GM23338 (cell line): ENCODE measurements around the gene SMAD3.

ENCODE experiments used
- CREB1 ChIP-seq: fragments of 250-450 bp; sonication (Bioruptor Pico); IDR thresholded peaks from 2 replicates; pipeline ENCODE4 v1.5.0; 2020; ENCODE audit warnings: low read depth, mild to moderate bottlenecking, moderate library complexity
- ETS1 ChIP-seq: IDR thresholded peaks from 2 replicates; pipeline ENCODE4 v1.6.1; 2016; ENCODE audit warnings: antibody characterized with exemption
- EZH2 ChIP-seq: fragments of 200-600 bp; sonication (generic); IDR thresholded peaks from one replicate; pipeline ENCODE4 v1.8.0; 2017; ENCODE audit warnings: antibody characterized with exemption, mild to moderate bottlenecking, low read depth; ENCODE audit not compliant: unreplicated experiment
- EZH2phosphoT487 ChIP-seq: fragments of 200-600 bp; sonication (generic); IDR thresholded peaks from one replicate; pipeline ENCODE4 v1.8.1; 2018; ENCODE audit warnings: antibody characterized with exemption; ENCODE audit not compliant: unreplicated experiment
- JUNB ChIP-seq: IDR thresholded peaks from one replicate; pipeline ENCODE4 v1.6.1; 2016; ENCODE audit warnings: antibody characterized with exemption; ENCODE audit not compliant: unreplicated experiment
- NANOG ChIP-seq: IDR thresholded peaks from 2 replicates; pipeline ENCODE4 v1.6.1; 2016; ENCODE audit warnings: antibody characterized with exemption, borderline replicate concordance
- POLR2AphosphoS5 ChIP-seq: IDR thresholded peaks from 2 replicates; pipeline ENCODE4 v1.6.1; 2016; ENCODE audit warnings: antibody characterized with exemption, low read depth
- REST ChIP-seq: IDR thresholded peaks from one replicate; pipeline ENCODE4 v1.6.1; 2018; ENCODE audit warnings: antibody characterized with exemption; ENCODE audit not compliant: unreplicated experiment
- STAT1 ChIP-seq: IDR thresholded peaks from one replicate; pipeline ENCODE4 v1.6.1; 2016; ENCODE audit warnings: antibody characterized with exemption; ENCODE audit not compliant: unreplicated experiment
- ZNF114 ChIP-seq: fragments of 250-450 bp; sonication (Bioruptor Pico); IDR thresholded peaks from 2 replicates; pipeline ENCODE4 v1.5.0; 2020; ENCODE audit warnings: mild to moderate bottlenecking, moderate library complexity
- ZNF331 ChIP-seq: fragments of 250-450 bp; sonication (Bioruptor Pico); IDR thresholded peaks from 2 replicates; pipeline ENCODE4 v1.5.0; 2020; ENCODE audit warnings: low read depth, mild to moderate bottlenecking, moderate library complexity
- TF ChIP-seq, protein P1 (sequence below), 2 experiments: fragments of 200-600 bp in 1 of 2; sonication (generic) in 1 of 2; conservative IDR thresholded peaks; 2 replicates each; pipeline versions ENCODE4 v1.5.1 to v1.6.1; 2016 to 2017; ENCODE audit warnings: antibody characterized with exemption in 2 of 2, low read depth in 2 of 2, mild to moderate bottlenecking in 2 of 2, moderate library complexity in 1 of 2

- TF ChIP-seq, protein P1, sequence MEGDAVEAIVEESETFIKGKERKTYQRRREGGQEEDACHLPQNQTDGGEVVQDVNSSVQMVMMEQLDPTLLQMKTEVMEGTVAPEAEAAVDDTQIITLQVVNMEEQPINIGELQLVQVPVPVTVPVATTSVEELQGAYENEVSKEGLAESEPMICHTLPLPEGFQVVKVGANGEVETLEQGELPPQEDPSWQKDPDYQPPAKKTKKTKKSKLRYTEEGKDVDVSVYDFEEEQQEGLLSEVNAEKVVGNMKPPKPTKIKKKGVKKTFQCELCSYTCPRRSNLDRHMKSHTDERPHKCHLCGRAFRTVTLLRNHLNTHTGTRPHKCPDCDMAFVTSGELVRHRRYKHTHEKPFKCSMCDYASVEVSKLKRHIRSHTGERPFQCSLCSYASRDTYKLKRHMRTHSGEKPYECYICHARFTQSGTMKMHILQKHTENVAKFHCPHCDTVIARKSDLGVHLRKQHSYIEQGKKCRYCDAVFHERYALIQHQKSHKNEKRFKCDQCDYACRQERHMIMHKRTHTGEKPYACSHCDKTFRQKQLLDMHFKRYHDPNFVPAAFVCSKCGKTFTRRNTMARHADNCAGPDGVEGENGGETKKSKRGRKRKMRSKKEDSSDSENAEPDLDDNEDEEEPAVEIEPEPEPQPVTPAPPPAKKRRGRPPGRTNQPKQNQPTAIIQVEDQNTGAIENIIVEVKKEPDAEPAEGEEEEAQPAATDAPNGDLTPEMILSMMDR (conservative IDR thresholded peaks at IDR 0.05; ENCODE audit: low read depth in 2 of 2) = no peak
- TF ChIP-seq EZH2phosphoT487 (no peak), POLR2AphosphoS5 (no peak), REST (no peak), EZH2 (no peak), CREB1 (CRISPR knock-in tag) (no peak), NANOG (no peak), ZNF114 (CRISPR knock-in tag) (no peak), JUNB (no peak), ETS1 (no peak), STAT1 (no peak), ZNF331 (CRISPR knock-in tag) (no peak)
Observed at GRCh38 chr15:67089217-67090193, 24.1 kb downstream of the SMAD3 start.
